Ascending aorta (tissue), 2 donors: ENCODE measurements around the gene FAT2. TPM values are rescaled to one million over a fixed set of nuclear protein-coding genes. Genes with fewer than 3 reads are reported as not detected.
A peak's percentile ranks its signal among the peaks of the same experiment; 100 is the strongest.

Experiments
- DNase-seq, 2 donors: peaks; one replicate each; pipeline ENCODE4 v3.0.0-alpha.2; 2019; ENCODE audit warnings: low spot score in 2 of 2
- H3K27ac ChIP-seq, 2 donors: fragments of 200-600 bp; sonication (generic); one replicate each; pipeline ENCODE4 v1.5.1; 2016 to 2017; ENCODE audit warnings: mild to moderate bottlenecking in 1 of 2
- H3K27me3 ChIP-seq: fragments of 200-600 bp; sonication (generic); one replicate; pipeline ENCODE4 v1.5.1; 2017
- H3K36me3 ChIP-seq, 2 donors: fragments of 200-600 bp; sonication (generic); one replicate each; pipeline ENCODE4 v1.5.1; 2016
- H3K4me1 ChIP-seq, 2 donors: fragments of 200-600 bp; sonication (generic); one replicate each; pipeline ENCODE4 v1.5.1; 2016 to 2017; ENCODE audit warnings: mild to moderate bottlenecking in 1 of 2
- H3K4me3 ChIP-seq, 2 donors: fragments of 200-600 bp; sonication (generic); one replicate each; pipeline ENCODE4 v1.5.1; 2016 to 2017; ENCODE audit warnings: mild to moderate bottlenecking in 1 of 2
- H3K9me3 ChIP-seq, 2 donors: fragments of 200-600 bp; sonication (generic); one replicate each; pipeline ENCODE4 v1.5.1; 2016
- intact Hi-C: fragments of 100-400 bp; cut with DNase I; formaldehyde crosslinking; loops from one replicate; pipeline ENCODE4 v1.15.1; 2023
- total RNA-seq: library from RNA; depleted of rRNA; stranded (reverse); fragments of >200 nt; gene quantifications from one replicate; pipeline ENCODE4 v1.1.0, GENCODE V29; 2016
- TF ChIP-seq, protein P1 (sequence below), 3 experiments: fragments of 200-600 bp in 2 of 3; fragments of 450-650 bp in 1 of 3; sonication (generic) in 2 of 3; IDR thresholded peaks; one replicate each; pipeline ENCODE4 v1.5.1; 2016 to 2019; ENCODE audit warnings: antibody characterized with exemption in 3 of 3, mild to moderate bottlenecking in 1 of 3, moderate library complexity in 1 of 3

Gene FAT2
- total RNA-seq, 1 donor from 2014 or later: not detected

- DNase-seq: peak in 1 of 2 donors; percentile 51
- H3K9me3 ChIP-seq: no peaks in the 10 kb centered on the region
- H3K4me1 ChIP-seq: no peaks in the 10 kb centered on the region
- no peaks in the 10 kb centered on the region for H3K27me3 ChIP-seq
- H3K27ac ChIP-seq: no peak overlapping the region
- H3K4me3 ChIP-seq: no peak overlapping the region
- TF ChIP-seq, protein P1, sequence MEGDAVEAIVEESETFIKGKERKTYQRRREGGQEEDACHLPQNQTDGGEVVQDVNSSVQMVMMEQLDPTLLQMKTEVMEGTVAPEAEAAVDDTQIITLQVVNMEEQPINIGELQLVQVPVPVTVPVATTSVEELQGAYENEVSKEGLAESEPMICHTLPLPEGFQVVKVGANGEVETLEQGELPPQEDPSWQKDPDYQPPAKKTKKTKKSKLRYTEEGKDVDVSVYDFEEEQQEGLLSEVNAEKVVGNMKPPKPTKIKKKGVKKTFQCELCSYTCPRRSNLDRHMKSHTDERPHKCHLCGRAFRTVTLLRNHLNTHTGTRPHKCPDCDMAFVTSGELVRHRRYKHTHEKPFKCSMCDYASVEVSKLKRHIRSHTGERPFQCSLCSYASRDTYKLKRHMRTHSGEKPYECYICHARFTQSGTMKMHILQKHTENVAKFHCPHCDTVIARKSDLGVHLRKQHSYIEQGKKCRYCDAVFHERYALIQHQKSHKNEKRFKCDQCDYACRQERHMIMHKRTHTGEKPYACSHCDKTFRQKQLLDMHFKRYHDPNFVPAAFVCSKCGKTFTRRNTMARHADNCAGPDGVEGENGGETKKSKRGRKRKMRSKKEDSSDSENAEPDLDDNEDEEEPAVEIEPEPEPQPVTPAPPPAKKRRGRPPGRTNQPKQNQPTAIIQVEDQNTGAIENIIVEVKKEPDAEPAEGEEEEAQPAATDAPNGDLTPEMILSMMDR (IDR thresholded peaks at IDR 0.05): no peak
- no peaks in the 10 kb centered on the region for H3K36me3 ChIP-seq
- intact Hi-C loops: no loop called here
These were observed 20.4 kb downstream of the FAT2 start for GRCh38 chr5:151570512-151571269.

DNA sequence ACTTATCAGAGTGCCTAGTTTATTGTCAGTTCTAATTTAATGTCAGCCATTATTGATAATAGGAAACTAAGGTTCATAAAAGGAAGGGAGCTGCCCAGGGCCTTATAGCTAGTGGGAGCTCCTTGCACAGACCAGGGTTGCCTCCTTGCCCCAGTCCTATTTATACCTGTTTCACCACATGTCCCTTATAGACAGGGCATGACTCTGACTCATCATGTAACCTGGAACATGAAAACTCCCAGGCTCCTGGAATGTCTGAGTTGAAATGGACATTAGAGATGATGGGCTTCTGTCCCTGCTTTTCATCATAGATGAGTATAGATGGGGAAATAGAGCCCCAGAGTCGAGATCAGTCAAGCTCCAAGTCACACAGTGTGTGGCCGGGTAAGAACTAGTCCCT lies 21.1 kb downstream of the FAT2 start:
- H3K4me1 ChIP-seq: no peaks in the 10 kb centered on the region

DNA sequence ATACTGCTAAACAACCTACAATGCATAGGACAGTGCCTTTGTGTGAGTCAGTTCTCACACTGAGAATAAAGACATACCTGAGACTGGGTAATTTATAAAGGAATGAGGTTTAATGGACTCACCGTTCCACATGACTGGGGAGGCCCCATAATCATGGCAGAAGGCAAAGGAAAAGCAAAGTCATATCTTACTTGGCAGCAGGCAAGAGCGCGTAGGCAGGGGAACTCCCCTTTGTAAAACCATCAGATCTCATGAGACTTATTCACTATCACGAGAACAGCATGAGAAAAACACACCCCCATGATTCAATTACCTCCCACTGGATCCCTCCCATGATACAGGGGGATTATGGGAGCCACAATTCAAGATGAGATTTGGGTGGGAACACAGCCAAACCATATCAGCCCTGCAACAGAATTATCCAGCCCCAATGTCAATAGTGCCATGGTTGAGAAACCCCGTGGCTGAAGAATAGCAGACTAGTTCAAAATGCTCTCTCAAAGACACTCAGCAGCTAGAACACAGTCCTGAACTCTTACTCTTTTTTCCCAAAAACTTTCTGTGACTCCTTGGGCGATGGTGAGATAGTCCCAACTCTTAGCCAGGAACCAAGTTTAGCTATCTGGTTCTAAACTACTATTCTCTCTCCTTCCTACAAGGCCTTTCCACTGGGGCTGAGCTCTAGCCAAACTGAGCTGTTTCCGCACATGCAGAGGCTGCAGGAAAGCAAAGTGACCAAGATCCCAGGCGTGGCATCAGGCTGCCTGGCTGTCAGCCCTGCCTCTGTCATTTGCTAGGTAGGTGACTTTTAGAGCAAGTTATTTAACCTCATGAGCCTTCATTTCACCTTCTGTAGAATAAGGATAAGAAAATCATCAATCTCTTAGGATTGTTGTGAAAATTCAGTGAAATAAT lies 21.7 kb downstream of the FAT2 start:
- DNase-seq: peak in 1 of 2 donors; percentile 5
- intact Hi-C loops: no loop called here
- Histone ChIP-seq H3K27me3 (no peaks in the 10 kb centered on the region), H3K4me1 (no peaks in the 10 kb centered on the region), H3K9me3 (no peaks in the 10 kb centered on the region), H3K4me3 (no peak overlapping the region), H3K36me3 (no peaks in the 10 kb centered on the region), H3K27ac (no peak overlapping the region)
- TF ChIP-seq, protein P1 (IDR thresholded peaks at IDR 0.05): no peak

More for the DNA sequence above, 21.1 kb downstream of the FAT2 start:
- no peaks in the 10 kb centered on the region for H3K36me3 ChIP-seq
- H3K4me3 ChIP-seq: no peak overlapping the region
- TF ChIP-seq, protein P1 (IDR thresholded peaks at IDR 0.05): no peak
- H3K9me3 ChIP-seq: no peaks in the 10 kb centered on the region
- H3K27me3 ChIP-seq: no peaks in the 10 kb centered on the region
- peak in 1 of 2 donors; percentile 21 for DNase-seq
- intact Hi-C loops: no loop called here
- no peak overlapping the region for H3K27ac ChIP-seq

GRCh38 chr5:151568036-151568435 lies 23.1 kb downstream of the FAT2 start:
- no peak overlapping the region for H3K4me3 ChIP-seq
- TF ChIP-seq, protein P1 (IDR thresholded peaks at IDR 0.05): no peak
- DNase-seq: no peak

DNA sequence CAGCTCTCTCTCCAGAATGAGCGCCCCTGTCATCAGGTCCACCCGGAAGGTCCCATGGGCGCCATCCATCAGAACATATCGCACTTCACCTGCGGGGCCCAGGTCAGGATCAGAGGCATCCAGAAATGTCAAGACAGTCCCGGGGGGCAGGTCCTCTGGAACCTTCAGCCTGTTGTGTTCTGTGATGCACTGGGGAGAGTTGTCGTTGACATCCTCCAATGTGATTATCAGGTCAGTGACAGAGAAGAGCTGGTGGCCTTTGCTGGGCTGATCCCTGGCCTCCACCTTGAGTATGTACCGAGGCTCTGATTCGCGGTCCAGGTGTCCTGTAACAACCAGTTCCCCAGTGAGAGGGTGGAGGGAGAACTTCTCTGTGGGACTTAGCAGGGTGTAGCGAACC lies 25.2 kb downstream of the FAT2 start:
- TF ChIP-seq, protein P1 (IDR thresholded peaks at IDR 0.05): no peak
- Histone ChIP-seq H3K4me3 (no peak overlapping the region), H3K27me3 (no peaks in the 10 kb centered on the region), H3K36me3 (no peaks in the 10 kb centered on the region), H3K4me1 (no peaks in the 10 kb centered on the region), H3K9me3 (no peaks in the 10 kb centered on the region), H3K27ac (no peak overlapping the region)
- intact Hi-C loops: no loop called here
- DNase-seq: peak in 1 of 2 donors; percentile 40

More at GRCh38 chr5:151568036-151568435, 23.1 kb downstream of the FAT2 start:
- Histone ChIP-seq H3K9me3 (no peaks in the 10 kb centered on the region), H3K4me1 (no peaks in the 10 kb centered on the region), H3K27ac (no peak overlapping the region), H3K27me3 (no peaks in the 10 kb centered on the region), H3K36me3 (no peaks in the 10 kb centered on the region)
- intact Hi-C loops: no loop called here
